Activated T-cell treated with anti-CD3 and anti-CD28 coated beads for 1 hour (primary cell): ENCODE data around the gene KRTAP9-7.

ENCODE experiments used
- DNase-seq: peaks from one replicate; pipeline ENCODE4 v3.0.0-alpha.2; 2020; ENCODE audit warnings: low read depth

Gene KRTAP9-7

GRCh38 chr17:41322094-41322902 is 46.8 kb downstream of the KRTAP9-7 start:
- no peak for DNase-seq

GRCh38 chr17:41322903-41323895 is 47.7 kb downstream of the KRTAP9-7 start:
- DNase-seq, result no peak

GRCh38 chr17:41324180-41325075 is 48.9 kb downstream of the KRTAP9-7 start:
- no peak for DNase-seq

- DNase-seq, result no peak
These were observed 49.6 kb downstream of the KRTAP9-7 start for GRCh38 chr17:41325126-41325525.

- DNase-seq, result no peak
These were observed 50.1 kb downstream of the KRTAP9-7 start for GRCh38 chr17:41325611-41326010.
